SK-N-SH (cell line): Measurements from ENCODE around the gene GUCY2C. TPM values are rescaled to one million over a fixed set of nuclear protein-coding genes. Genes with fewer than 3 reads are reported as not detected.

Source experiments
- CTCF ChIA-PET: fragments of 300-600, 350-600 bp; formaldehyde crosslinking; extraction: SDS; loops from one replicate; lab custom pipeline; 2021; lab: Yijun Ruan, JAX
- POLR2A ChIA-PET: fragments of 350-600 bp; sonication (Branson Sonifier 250); formaldehyde crosslinking; extraction: SDS; loops from one replicate; lab custom pipeline; 2020; ENCODE audit warnings: antibody characterized with exemption, inconsistent platforms; lab: Yijun Ruan, JAX
- DNase-seq: peaks from one replicate; pipeline ENCODE4 v3.0.0; 2012
- H2AFZ ChIP-seq: fragments of 200-600 bp; sonication (generic); 2 replicates; pipeline ENCODE4 v1.8.1; 2016; ENCODE audit warnings: antibody characterized with exemption, mild to moderate bottlenecking, low read depth
- H3F3A ChIP-seq: fragments of 200-600 bp; sonication (generic); replicated peaks from 2 replicates; pipeline ENCODE3; 2016; ENCODE audit warnings: antibody characterized with exemption, mild to moderate bottlenecking; ENCODE audit not compliant: insufficient read depth
- H3K27ac ChIP-seq, 2 experiments: fragments of 200-500 bp in 1 of 2; fragments of 200-600 bp in 1 of 2; sonication (Bioruptor generic) in 1 of 2; sonication (generic), shearing (Covaris generic) in 1 of 2; 2 replicates each; pipeline versions ENCODE4 v1.5.1 to v1.6.1; 2014 to 2016; ENCODE audit warnings: low read depth in 2 of 2, inconsistent platforms in 1 of 2, low read length in 1 of 2, mild to moderate bottlenecking in 1 of 2, mixed read lengths in 1 of 2
- H3K27me3 ChIP-seq: fragments of 200-600 bp; sonication (generic), shearing (Covaris generic); 2 replicates; pipeline ENCODE4 v1.6.1; 2016; ENCODE audit warnings: mixed run types; ENCODE audit not compliant: insufficient read depth
- H3K36me3 ChIP-seq, 2 experiments: fragments of 200-500 bp in 1 of 2; fragments of 200-600 bp in 1 of 2; sonication (Bioruptor generic) in 1 of 2; sonication (generic) in 1 of 2; replicated peaks in 1 of 2; 2 replicates each; pipeline versions ENCODE3 to v1.5.1; 2014 to 2016; ENCODE audit warnings: low read length in 1 of 2, mild to moderate bottlenecking in 1 of 2; ENCODE audit not compliant: insufficient read depth in 2 of 2, control insufficient read depth in 1 of 2
- H3K4me1 ChIP-seq, 2 experiments: fragments of 200-500 bp in 1 of 2; fragments of 200-600 bp in 1 of 2; sonication (Bioruptor generic) in 1 of 2; sonication (generic), shearing (Covaris generic) in 1 of 2; 2 replicates each; pipeline versions ENCODE4 v1.5.1 to v1.6.1; 2014 to 2016; ENCODE audit warnings: low read depth in 1 of 2, low read length in 1 of 2, mixed run types in 1 of 2; ENCODE audit not compliant: insufficient read depth in 2 of 2, control insufficient read depth in 1 of 2
- H3K4me2 ChIP-seq: fragments of 200-600 bp; sonication (generic), shearing (Covaris generic); 2 replicates; pipeline ENCODE4 v1.6.1; 2017; ENCODE audit warnings: mixed run types
- H3K4me3 ChIP-seq, 2 experiments: fragments of 200-500 bp in 1 of 2; fragments of 200-600 bp in 1 of 2; sonication (Bioruptor generic) in 1 of 2; sonication (generic), shearing (Covaris generic) in 1 of 2; 2 replicates each; pipeline versions ENCODE4 v1.5.1 to v1.8.1; 2014 to 2016; ENCODE audit warnings: low read depth in 2 of 2, inconsistent platforms in 1 of 2, low read length in 1 of 2, mild to moderate bottlenecking in 1 of 2, mixed read lengths in 1 of 2, moderate library complexity in 1 of 2
- H3K79me2 ChIP-seq: fragments of 200-600 bp; sonication (generic); 2 replicates; pipeline ENCODE4 v1.8.1; 2017; ENCODE audit warnings: mild to moderate bottlenecking; ENCODE audit not compliant: insufficient read depth
- H3K9ac ChIP-seq: fragments of 200-600 bp; sonication (generic); 2 replicates; pipeline ENCODE4 v1.6.1; 2017; ENCODE audit warnings: mixed run types
- H3K9me2 ChIP-seq: fragments of 200-600 bp; sonication (generic); 2 replicates; pipeline ENCODE4 v1.6.1; 2017; ENCODE audit warnings: mixed run types
- H3K9me3 ChIP-seq: fragments of 200-600 bp; sonication (generic); 2 replicates; pipeline ENCODE4 v1.6.1; 2017; ENCODE audit warnings: mixed run types, mild to moderate bottlenecking, moderate library complexity
- H4K20me1 ChIP-seq: fragments of 200-600 bp; sonication (generic); 2 replicates; pipeline ENCODE4 v1.6.1; 2017; ENCODE audit warnings: mild to moderate bottlenecking, mixed run types; ENCODE audit not compliant: insufficient read depth
- EZH2phosphoT487 ChIP-seq: fragments of 200-600 bp; sonication (generic); IDR thresholded peaks from 2 replicates; pipeline ENCODE4 v1.6.1; 2017; ENCODE audit warnings: low read depth, mixed run types, mild to moderate bottlenecking, antibody characterized with exemption, moderate library complexity, borderline replicate concordance
- FOXJ3 ChIP-seq: sonication (generic); formaldehyde crosslinking; IDR thresholded peaks from 2 replicates; pipeline ENCODE4 v1.5.1; 2020; ENCODE audit warnings: mild to moderate bottlenecking, missing genetic modification reagents
- FOXM1 ChIP-seq: IDR thresholded peaks from 2 replicates; pipeline ENCODE4 v1.4.0; 2012; ENCODE audit warnings: low read depth, mild to moderate bottlenecking
- JUND ChIP-seq: IDR thresholded peaks from 2 replicates; pipeline ENCODE4 v1.4.0; 2012
- NRF1 ChIP-seq: IDR thresholded peaks from 2 replicates; pipeline ENCODE4 v1.6.1; 2012; ENCODE audit warnings: low read depth, mild to moderate bottlenecking, low read length
- POLR2AphosphoS5 ChIP-seq: IDR thresholded peaks from 2 replicates; pipeline ENCODE4 v1.6.1; 2012; ENCODE audit warnings: low read depth, low read length
- RCOR1 ChIP-seq: fragments of 150-350 bp; IDR thresholded peaks from 2 replicates; pipeline ENCODE4 v1.6.1; 2017; ENCODE audit warnings: antibody characterized with exemption, low read length
- RXRA ChIP-seq: IDR thresholded peaks from 2 replicates; pipeline ENCODE4 v1.4.0; 2012; ENCODE audit warnings: low read depth, mild to moderate bottlenecking, borderline replicate concordance
- TEAD4 ChIP-seq: IDR thresholded peaks from 2 replicates; pipeline ENCODE4 v1.4.0; 2012; ENCODE audit warnings: mild to moderate bottlenecking, borderline replicate concordance; ENCODE audit not compliant: insufficient read depth
- WGBS: methylation state at CpG from one replicate; pipeline ENCODE4 v1.1.6; 2017; ENCODE audit warnings: low lambda C conversion rate; 5-methylcytosine and 5-hydroxymethylcytosine counted together
- polyA plus RNA-seq, 3 experiments: library from polyadenylated mRNA; depleted of rRNA; stranded (reverse); fragments of >200 nt; gene quantifications; 2 replicates each; pipeline ENCODE4 v1.2.3, GENCODE V29; 2012
- TF ChIP-seq, protein P1 (sequence below): IDR thresholded peaks from 2 replicates; pipeline ENCODE4 v1.6.1; 2012; ENCODE audit warnings: mild to moderate bottlenecking, low read depth, low read length, moderate library complexity
- TF ChIP-seq, protein P2 (sequence below): fragments of 150-350 bp; IDR thresholded peaks from 2 replicates; pipeline ENCODE4 v1.6.1; 2016; ENCODE audit warnings: mild to moderate bottlenecking, low read depth, low read length
- TF ChIP-seq, protein P3 (sequence below): fragments of 150-350 bp; IDR thresholded peaks from 2 replicates; pipeline ENCODE4 v1.6.1; 2017; ENCODE audit warnings: antibody characterized with exemption, low read length, low read depth, borderline replicate concordance

GUCY2C gene
- polyA plus RNA-seq, 1 of the 3 experiments (the other 2 are of a cell fraction), result not detected

GRCh38 chr12:14589169-14590004 lies 107.0 kb downstream of the GUCY2C start:
- Histone ChIP-seq H3K36me3 (no peaks in the 10 kb centered on the region), H3K79me2 (no peaks in the 10 kb centered on the region), H3F3A (no peaks in the 10 kb centered on the region), H4K20me1 (no peaks in the 10 kb centered on the region), H3K4me1 (no peaks in the 10 kb centered on the region), H3K4me3 (no peak overlapping the region), H3K4me2 (no peak overlapping the region), H3K27ac (no peak overlapping the region), H2AFZ (no peak overlapping the region), H3K9me3 (no peaks in the 10 kb centered on the region), H3K27me3 (no peaks in the 10 kb centered on the region), H3K9me2 (no peaks in the 10 kb centered on the region), H3K9ac (no peak overlapping the region)
- DNase-seq, result no peak
- TF ChIP-seq RCOR1 (no peak), EZH2phosphoT487 (no peak), TEAD4 (no peak), FOXM1 (no peak)
- TF ChIP-seq, protein P1, sequence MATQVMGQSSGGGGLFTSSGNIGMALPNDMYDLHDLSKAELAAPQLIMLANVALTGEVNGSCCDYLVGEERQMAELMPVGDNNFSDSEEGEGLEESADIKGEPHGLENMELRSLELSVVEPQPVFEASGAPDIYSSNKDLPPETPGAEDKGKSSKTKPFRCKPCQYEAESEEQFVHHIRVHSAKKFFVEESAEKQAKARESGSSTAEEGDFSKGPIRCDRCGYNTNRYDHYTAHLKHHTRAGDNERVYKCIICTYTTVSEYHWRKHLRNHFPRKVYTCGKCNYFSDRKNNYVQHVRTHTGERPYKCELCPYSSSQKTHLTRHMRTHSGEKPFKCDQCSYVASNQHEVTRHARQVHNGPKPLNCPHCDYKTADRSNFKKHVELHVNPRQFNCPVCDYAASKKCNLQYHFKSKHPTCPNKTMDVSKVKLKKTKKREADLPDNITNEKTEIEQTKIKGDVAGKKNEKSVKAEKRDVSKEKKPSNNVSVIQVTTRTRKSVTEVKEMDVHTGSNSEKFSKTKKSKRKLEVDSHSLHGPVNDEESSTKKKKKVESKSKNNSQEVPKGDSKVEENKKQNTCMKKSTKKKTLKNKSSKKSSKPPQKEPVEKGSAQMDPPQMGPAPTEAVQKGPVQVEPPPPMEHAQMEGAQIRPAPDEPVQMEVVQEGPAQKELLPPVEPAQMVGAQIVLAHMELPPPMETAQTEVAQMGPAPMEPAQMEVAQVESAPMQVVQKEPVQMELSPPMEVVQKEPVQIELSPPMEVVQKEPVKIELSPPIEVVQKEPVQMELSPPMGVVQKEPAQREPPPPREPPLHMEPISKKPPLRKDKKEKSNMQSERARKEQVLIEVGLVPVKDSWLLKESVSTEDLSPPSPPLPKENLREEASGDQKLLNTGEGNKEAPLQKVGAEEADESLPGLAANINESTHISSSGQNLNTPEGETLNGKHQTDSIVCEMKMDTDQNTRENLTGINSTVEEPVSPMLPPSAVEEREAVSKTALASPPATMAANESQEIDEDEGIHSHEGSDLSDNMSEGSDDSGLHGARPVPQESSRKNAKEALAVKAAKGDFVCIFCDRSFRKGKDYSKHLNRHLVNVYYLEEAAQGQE, result no peak
- TF ChIP-seq, protein P2, sequence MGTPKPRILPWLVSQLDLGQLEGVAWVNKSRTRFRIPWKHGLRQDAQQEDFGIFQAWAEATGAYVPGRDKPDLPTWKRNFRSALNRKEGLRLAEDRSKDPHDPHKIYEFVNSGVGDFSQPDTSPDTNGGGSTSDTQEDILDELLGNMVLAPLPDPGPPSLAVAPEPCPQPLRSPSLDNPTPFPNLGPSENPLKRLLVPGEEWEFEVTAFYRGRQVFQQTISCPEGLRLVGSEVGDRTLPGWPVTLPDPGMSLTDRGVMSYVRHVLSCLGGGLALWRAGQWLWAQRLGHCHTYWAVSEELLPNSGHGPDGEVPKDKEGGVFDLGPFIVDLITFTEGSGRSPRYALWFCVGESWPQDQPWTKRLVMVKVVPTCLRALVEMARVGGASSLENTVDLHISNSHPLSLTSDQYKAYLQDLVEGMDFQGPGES, result no peak
- ChIA-PET POLR2A (no interaction called here), CTCF (no interaction called here)
- WGBS, result 13% methylated on average over 3 of the region's 18 CpGs

- DNase-seq, result no peak
- H2AFZ ChIP-seq, result no peak overlapping the region
- no peak overlapping the region for H3K4me3 ChIP-seq
- H3K9me3 ChIP-seq, result no peaks in the 10 kb centered on the region
- no peaks in the 10 kb centered on the region for H3K36me3 ChIP-seq
- no peaks in the 10 kb centered on the region for H3K79me2 ChIP-seq
- CTCF ChIA-PET, result no interaction called here
- no peak overlapping the region for H3K9ac ChIP-seq
- H3K9me2 ChIP-seq, result no peaks in the 10 kb centered on the region
- no peaks in the 10 kb centered on the region for H3K27me3 ChIP-seq
- no peaks in the 10 kb centered on the region for H4K20me1 ChIP-seq
- no peak overlapping the region for H3K27ac ChIP-seq
- no peaks in the 10 kb centered on the region for H3F3A ChIP-seq
- POLR2A ChIA-PET, result no interaction called here
- 24% methylated on average over 3 of the region's 3 CpGs for WGBS
- H3K4me2 ChIP-seq, result no peak overlapping the region
- no peaks in the 10 kb centered on the region for H3K4me1 ChIP-seq
- TF ChIP-seq POLR2AphosphoS5, result no peak
- TF ChIP-seq JUND, result no peak
- TF ChIP-seq, protein P3, sequence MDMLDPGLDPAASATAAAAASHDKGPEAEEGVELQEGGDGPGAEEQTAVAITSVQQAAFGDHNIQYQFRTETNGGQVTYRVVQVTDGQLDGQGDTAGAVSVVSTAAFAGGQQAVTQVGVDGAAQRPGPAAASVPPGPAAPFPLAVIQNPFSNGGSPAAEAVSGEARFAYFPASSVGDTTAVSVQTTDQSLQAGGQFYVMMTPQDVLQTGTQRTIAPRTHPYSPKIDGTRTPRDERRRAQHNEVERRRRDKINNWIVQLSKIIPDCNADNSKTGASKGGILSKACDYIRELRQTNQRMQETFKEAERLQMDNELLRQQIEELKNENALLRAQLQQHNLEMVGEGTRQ, result no peak
- TF ChIP-seq NRF1, result no peak
- TF ChIP-seq, protein P1, result no peak
- no peak for TF ChIP-seq FOXJ3 (CRISPR knock-in tag)
- no peak for TF ChIP-seq RCOR1
- no peak for TF ChIP-seq RXRA
- TF ChIP-seq, protein P2, result no peak
Measured at GRCh38 chr12:14588571-14588970, 107.8 kb downstream of the GUCY2C start.
